GM12873 (cell line): Measurements from ENCODE around the gene TMEM14A.

Experiments used
- TF ChIP-seq, protein P1 (sequence below): IDR thresholded peaks from 2 replicates; pipeline ENCODE4 v1.5.1; 2012; ENCODE audit warnings: low read depth, mild to moderate bottlenecking, moderate library complexity, low read length, control low read depth; ENCODE audit not compliant: insufficient read depth; ENCODE audit errors: missing control alignments

Gene TMEM14A

DNA sequence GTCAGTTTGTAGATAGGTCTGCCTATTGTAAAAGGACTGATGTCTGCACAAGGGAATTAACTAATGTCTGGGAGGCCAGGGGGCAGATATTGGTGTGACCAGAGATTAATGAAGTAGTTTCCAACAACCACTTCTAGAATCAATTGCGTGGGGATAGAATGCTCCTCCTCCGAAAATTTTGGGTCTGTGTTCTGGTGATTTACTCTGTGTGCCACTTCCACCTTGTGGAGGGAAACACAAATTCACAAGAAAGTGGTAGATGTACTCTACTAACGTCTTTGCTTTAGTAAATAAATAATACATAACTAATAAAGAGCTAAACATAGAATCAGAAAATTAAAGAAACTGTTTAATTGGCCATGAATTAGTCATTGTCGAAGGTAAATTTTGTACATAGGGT is 25.5 kb downstream of the TMEM14A start:
- TF ChIP-seq, protein P1, sequence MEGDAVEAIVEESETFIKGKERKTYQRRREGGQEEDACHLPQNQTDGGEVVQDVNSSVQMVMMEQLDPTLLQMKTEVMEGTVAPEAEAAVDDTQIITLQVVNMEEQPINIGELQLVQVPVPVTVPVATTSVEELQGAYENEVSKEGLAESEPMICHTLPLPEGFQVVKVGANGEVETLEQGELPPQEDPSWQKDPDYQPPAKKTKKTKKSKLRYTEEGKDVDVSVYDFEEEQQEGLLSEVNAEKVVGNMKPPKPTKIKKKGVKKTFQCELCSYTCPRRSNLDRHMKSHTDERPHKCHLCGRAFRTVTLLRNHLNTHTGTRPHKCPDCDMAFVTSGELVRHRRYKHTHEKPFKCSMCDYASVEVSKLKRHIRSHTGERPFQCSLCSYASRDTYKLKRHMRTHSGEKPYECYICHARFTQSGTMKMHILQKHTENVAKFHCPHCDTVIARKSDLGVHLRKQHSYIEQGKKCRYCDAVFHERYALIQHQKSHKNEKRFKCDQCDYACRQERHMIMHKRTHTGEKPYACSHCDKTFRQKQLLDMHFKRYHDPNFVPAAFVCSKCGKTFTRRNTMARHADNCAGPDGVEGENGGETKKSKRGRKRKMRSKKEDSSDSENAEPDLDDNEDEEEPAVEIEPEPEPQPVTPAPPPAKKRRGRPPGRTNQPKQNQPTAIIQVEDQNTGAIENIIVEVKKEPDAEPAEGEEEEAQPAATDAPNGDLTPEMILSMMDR: no peak

DNA sequence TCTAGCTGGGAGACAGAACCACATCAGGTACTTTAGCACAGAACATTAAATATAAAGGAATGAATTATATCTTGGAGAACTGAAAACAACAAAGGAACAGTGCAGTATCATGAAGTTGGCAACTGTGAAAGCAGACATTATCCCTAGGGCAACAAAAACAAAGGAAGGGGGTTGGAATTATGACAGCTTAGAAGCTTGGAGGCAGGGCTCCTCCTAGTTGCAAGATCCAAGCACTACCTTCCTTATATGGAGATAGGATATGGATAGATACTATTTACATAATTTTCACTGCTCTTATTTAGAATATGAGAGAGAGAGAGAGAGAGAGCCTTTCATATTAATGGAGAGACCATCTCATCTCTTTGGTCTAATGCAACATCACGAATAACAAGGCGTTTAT is 27.0 kb downstream of the TMEM14A start:
- TF ChIP-seq, protein P1: no peak

DNA sequence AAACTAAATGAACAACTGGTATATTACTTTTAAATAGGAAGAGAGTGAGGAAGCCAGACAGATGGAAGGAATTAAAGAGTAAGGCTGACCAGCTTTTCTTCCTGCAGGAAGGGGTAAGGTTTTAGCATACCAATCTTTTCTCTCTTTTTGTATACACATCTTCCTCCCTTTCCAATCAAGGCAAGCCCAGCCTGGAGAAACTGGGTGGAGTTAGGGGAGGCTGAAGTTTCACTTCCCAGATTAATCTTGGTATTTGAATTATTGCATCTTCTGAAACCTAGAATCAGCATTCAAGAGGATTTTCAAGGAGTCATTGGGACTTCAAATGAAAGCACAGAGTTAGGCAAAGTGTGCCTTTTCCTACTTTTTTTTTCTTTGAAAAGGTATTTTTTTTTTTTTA is 33.1 kb downstream of the TMEM14A start:
- TF ChIP-seq, protein P1: no peak

DNA sequence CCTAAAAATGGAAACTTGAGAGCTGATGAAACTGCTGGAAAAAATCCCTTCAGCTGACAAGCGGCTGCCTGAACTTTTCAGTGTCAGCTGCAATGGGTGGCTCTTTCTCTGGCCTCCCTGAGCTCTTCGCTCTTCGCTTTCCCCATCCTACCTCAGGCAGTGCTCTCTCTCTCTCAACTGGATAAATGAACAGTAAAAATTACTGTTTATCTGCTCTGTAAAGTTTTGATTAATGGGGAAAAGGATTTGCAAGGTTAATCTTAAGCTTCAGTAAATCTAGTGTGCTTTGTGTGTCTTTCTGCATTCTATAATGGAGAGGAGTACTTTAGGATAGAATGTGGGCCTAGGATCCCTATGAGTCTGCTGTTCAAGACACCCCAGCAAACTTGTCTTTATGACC is 35.1 kb downstream of the TMEM14A start:
- TF ChIP-seq, protein P1: no peak

DNA sequence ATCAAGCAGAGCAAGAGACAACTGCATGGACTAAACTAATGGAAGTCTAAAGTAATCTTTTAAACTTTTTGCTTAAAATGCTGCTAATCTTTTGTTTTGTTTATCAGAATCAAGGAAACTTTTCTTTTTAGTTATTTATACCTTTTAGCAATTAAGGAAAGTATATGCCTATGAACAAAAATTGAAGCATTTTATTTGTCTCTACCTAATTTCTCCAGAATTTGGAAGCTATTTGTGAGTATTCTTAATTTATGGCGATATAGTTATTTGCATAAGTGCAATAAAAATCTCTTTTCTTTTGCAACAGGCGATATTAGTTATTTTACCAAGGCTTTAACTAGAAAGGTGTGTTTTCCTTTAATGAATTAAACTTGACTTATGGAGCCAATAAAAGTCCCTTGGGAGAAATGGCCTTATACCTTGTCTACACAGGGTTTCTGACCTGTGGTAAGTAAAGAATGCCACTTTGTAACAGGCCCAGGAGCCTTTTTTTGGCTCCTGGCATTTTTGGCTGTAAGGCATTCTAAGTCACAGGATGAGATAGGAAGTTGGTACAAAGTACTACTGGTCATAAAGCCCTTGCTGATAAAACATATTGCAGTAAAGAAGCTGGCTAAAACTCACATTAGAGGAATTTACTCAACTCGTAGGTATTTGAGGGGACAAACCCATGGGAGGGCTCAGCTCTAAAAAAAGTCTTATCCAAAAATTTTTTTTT is 37.2 kb downstream of the TMEM14A start:
- TF ChIP-seq, protein P1: no peak

DNA sequence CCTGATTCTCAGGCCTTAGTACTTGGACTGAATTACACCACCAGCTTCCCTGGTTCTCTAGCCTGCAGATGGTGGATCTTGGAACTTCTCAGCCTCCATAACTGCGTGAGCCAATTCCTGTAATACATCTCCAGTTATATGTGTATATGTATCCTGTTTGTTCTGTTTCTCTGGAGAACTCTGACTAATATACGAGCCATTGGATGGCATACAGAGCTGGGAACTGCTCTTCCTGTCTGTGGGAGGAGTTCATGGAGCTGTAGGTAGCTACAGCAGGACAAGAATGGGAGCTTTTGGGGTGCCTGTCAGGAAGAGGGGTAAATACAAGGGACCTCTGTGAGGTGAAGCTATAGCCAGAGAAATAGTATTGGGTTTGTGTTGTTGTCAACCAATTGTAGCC is 41.2 kb downstream of the TMEM14A start:
- TF ChIP-seq, protein P1: no peak

DNA sequence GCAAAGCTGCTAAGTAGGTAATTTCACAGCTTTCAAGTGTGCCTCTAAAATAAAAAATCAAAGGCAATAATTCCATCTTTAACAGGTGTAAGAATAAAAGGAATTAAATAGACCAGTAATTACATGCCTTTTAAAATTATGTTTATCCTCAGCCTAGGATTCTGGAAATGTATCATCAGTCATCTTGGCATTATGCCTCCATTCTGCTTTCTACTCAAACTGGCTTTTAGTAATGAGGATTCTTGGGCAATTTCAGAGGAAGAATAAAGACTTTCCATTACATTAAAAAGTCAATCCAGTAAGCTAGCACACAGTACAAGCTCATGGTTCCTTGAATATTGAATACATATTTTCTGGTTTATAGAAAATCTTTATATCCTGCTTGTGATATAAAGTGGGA is 47.6 kb downstream of the TMEM14A start:
- TF ChIP-seq, protein P1: no peak
